H1 (cell line): Measurements from ENCODE around the gene KCTD11. TPM values are rescaled to one million over a fixed set of nuclear protein-coding genes. Genes with fewer than 3 reads are reported as not detected.

Source experiments
- EGR1 ChIP-seq: IDR thresholded peaks from 2 replicates; pipeline ENCODE4 v1.6.1; 2011; ENCODE audit warnings: low read depth, low read length, borderline replicate concordance
- KDM5A ChIP-seq: fragments of 200-600 bp; IDR thresholded peaks from 2 replicates; pipeline ENCODE4 v1.7.1; 2012; ENCODE audit warnings: mild to moderate bottlenecking, low read length, inconsistent platforms, mixed read lengths
- SAP30 ChIP-seq: fragments of 300-600 bp; sonication (generic); IDR thresholded peaks from 2 replicates; pipeline ENCODE4 v1.7.1; 2012; ENCODE audit warnings: low read length, moderate library complexity, mild to moderate bottlenecking, inconsistent platforms; ENCODE audit not compliant: insufficient read depth, insufficient replicate concordance
- SIRT6 ChIP-seq: IDR thresholded peaks from one replicate; pipeline ENCODE4 v1.7.1; 2012; ENCODE audit warnings: low read length, inconsistent platforms
- TBP ChIP-seq: IDR thresholded peaks from 2 replicates; pipeline ENCODE4 v1.6.1; 2011; ENCODE audit warnings: low read depth, low read length, improper control_type of control experiment
- TCF12 ChIP-seq: IDR thresholded peaks from 2 replicates; pipeline ENCODE4 v1.6.1; 2011; ENCODE audit warnings: low read depth, mild to moderate bottlenecking, low read length
- polyA plus RNA-seq, 7 experiments: library from polyadenylated mRNA; depleted of rRNA in 3 of 7; stranded (reverse) in 5 of 7; unstranded in 2 of 7; fragments of >200 nt in 5 of 7; fragments of 200-250 nt in 2 of 7; gene quantifications; 1 replicate in 5 of 7; 2 replicates in 1 of 7; 4 replicates in 1 of 7; pipeline versions ENCODE4 v1.2.1 to v1.2.3, GENCODE V29; 2011 to 2013; ENCODE audit warnings: missing spikeins in 2 of 7, mixed read lengths in 2 of 7
- total RNA-seq: library from RNA; stranded (reverse); fragmentation: NEBNext Ultra II Directional; extraction: Animal tissue kit (Norgen Biotek cat#: 25700); gene quantifications from 2 replicates; pipeline ENCODE4 v1.2.1, GENCODE V29; 2021

The KCTD11 gene
- total and polyA plus RNA-seq, 2 of the 8 experiments (the other 6 are each of a cell fraction or from before 2014, with no cell fraction given), result 8.6 to 9.2 TPM

DNA sequence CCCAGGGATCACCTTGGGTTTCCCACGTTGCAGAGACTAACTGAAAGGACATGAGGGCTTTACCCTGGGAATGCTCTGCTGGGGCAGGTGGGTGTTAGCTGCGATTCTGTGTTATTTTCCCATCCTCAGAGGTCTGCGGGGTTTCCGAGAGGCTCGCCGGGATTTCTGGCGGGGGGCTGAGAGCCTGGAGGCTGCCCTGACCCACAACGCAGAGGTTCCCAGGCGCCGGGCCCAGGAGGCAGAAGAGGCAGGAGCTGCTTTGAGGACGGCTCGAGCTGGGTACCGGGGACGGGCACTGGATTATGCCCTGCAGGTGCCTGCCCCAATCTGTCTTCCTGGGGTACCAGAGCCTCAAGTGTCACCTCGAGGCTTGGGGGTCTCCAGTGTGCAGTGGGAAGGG is 8.7 kb upstream of the KCTD11 start (continued):
- TF ChIP-seq EGR1, result no peak
- TF ChIP-seq KDM5A, result no peak
- TF ChIP-seq TBP, result no peak
- no peak for TF ChIP-seq SIRT6
- TF ChIP-seq SAP30, result no peak
- no peak for TF ChIP-seq TCF12
- TF ChIP-seq, all 59 proteins: peak for 0
